ENCODE measurements around the gene MOCS3.

MOCS3 gene

DNA sequence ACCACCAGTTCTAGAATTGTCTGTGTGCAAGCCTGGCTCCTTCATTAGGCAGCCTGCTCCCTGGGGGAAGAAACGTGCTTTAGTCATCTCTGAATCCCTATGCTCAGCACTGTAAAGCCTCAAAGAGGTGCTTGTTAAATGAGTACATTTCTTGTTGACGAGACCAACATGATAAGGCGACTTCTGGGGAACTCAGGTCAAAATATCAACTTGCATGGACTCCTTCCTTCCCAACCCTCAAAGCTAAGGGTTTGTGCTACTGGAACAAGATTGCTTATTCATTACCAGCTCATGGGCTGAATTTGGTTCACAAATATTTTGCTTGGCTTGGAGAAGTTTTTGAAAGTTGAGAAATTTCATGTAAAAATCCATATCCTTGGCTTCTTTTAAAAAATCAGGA, 53.7 kb downstream of the MOCS3 start:
- DNase-seq (ENCODE audit: low spot score), result no peak

Measured in kidney capillary endothelial cell (primary cell).